ENCODE data around the gene MED31.
"Not testable (repeated sequence)": the region's sequence is repeated elsewhere in the genome, so short reads cannot be mapped to it uniquely, and the experiment has no call there.

The MED31 gene

DNA sequence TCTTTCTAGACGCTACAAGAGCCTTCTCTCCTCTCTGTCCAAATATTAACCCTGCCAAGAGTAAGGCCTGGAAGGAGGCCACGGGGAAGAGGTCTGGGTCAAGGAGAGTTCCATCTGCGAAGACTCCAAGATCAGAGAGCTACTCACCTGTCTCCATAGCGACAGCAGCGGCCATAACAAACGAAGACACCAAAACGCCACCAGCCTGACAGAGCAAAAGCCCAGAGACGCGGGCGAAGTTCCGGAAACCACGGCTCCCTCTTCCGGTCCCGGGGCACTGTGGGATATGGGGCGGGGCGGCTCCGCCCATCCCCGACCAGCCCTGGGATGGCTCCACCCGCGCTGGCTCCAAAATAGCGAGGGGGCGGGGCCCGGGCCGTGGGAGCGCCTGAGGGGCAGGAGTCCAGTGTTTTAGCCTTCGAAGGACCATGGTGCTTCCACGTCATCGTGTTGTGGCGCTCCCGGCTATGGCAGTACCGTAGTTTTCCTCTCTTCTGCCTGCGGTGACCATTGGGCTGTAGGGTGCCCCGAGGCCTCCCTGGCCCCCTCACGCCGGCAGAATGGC lies at the start of gene MED31, which contains the start of gene C17orf100:
Gene MED31, minus strand, starts transcription at position 252 of the 565 bp plus-strand sequence. Its CDS starts 77 bp downstream, at position 175.
Gene C17orf100, plus strand, starts transcription at position 409 of the 565 bp plus-strand sequence. Its CDS starts 152 bp downstream, at position 561.
- TF ChIP-seq ZFX (IDR thresholded peaks at IDR 0.05; ENCODE audit: borderline replicate concordance), result no peak
- TF ChIP-seq, protein P1, sequence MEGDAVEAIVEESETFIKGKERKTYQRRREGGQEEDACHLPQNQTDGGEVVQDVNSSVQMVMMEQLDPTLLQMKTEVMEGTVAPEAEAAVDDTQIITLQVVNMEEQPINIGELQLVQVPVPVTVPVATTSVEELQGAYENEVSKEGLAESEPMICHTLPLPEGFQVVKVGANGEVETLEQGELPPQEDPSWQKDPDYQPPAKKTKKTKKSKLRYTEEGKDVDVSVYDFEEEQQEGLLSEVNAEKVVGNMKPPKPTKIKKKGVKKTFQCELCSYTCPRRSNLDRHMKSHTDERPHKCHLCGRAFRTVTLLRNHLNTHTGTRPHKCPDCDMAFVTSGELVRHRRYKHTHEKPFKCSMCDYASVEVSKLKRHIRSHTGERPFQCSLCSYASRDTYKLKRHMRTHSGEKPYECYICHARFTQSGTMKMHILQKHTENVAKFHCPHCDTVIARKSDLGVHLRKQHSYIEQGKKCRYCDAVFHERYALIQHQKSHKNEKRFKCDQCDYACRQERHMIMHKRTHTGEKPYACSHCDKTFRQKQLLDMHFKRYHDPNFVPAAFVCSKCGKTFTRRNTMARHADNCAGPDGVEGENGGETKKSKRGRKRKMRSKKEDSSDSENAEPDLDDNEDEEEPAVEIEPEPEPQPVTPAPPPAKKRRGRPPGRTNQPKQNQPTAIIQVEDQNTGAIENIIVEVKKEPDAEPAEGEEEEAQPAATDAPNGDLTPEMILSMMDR (IDR thresholded peaks at IDR 0.05), result no peak
- H3K27ac ChIP-seq, result peak within 1 kb of the TSS; percentile 90

DNA sequence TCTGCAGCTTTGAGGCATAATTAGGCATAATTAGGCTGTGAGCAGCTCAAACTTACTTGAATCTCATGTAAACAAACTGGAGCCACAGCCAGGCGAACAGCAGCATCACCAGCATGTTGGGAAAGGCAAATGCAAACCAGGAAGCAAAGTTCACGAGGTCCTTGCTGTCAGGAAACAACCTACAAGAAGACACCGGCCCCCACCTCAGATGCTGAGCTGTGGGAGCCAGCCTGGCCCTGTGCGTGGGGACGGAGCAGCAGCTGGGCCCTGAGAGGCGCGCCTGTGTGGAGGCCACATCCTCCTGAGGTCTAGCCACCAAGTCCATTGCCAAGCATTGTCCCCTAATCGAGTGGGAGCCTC lies 49.5 kb upstream of the MED31 start:
- no peak overlapping the region for H3K27ac ChIP-seq

DNA sequence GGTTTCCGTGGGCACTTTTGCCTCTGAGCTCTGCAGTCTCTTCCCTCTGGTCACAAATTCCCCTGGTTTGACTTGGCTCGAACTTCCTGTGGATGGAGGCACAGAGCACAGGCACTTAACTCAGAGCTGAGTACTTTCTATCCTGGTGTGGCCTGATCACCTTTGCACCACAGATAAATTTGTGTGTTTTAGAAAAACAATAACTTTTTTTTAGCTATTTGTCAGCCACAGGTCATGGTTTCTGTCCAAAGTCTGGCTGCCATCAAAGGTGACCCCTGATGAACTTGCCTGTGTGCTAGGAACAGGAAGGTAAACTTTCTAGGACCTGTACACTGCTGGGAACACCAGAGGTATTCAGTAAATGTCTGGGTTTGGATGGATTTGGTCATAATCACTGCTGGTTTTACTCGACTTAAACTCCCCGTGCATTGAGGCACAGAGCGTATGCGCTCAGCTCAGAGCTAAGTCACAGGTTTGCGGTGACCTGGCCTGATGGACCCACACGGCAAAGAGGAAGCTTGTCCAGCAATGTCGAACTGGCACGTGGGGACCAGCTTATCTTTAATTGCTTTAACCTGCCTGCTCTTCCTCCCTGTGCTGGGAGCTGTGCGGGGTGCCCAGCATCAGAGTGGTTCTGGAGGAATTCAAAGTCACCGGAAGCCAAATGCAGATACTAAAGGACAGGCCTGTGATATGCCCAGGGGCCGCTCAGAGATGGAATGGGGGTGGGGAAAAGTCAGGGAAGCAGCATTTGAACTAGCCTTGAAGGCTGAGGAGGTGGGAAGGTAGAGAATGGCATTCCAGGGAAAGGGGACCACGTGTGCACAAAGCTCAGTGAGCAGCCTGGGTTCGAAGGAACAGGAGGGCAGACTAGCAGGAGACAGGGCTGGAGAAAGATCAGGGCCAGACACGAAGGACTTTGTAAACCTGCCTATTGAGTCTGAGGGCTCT lies 48.9 kb upstream of the MED31 start:
- no peak for TF ChIP-seq ZFX (IDR thresholded peaks at IDR 0.05; ENCODE audit: borderline replicate concordance)
- TF ChIP-seq, protein P1 (IDR thresholded peaks at IDR 0.05), result no peak
- H3K27ac ChIP-seq, result no peak overlapping the region

More for the DNA sequence above, 49.5 kb upstream of the MED31 start:
- TF ChIP-seq, protein P1 (IDR thresholded peaks at IDR 0.05), result no peak
- TF ChIP-seq ZFX (IDR thresholded peaks at IDR 0.05; ENCODE audit: borderline replicate concordance), result no peak

DNA sequence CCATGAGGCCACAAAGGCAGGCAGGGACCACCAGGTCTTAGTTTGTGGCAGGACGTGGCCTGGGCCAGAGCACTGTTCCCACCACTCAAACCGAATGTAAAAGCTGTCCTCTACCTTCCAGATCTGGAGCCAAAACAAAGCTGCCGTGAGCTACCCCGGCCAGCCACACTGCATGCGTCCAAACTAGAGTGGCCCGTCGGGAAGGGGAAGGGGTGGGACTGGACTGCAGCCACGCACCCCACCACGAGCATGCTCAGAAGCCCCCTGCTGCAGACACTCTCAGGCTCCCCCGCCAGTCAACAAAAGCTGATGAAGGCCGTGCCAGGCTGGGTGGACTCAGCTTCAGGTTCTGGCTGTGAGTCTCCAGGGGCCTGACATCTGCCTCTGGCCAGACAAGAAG lies 46.6 kb upstream of the MED31 start:
- TF ChIP-seq, protein P1 (IDR thresholded peaks at IDR 0.05), result no peak
- TF ChIP-seq ZFX (IDR thresholded peaks at IDR 0.05; ENCODE audit: borderline replicate concordance), result no peak
- no peak overlapping the region for H3K27ac ChIP-seq

DNA sequence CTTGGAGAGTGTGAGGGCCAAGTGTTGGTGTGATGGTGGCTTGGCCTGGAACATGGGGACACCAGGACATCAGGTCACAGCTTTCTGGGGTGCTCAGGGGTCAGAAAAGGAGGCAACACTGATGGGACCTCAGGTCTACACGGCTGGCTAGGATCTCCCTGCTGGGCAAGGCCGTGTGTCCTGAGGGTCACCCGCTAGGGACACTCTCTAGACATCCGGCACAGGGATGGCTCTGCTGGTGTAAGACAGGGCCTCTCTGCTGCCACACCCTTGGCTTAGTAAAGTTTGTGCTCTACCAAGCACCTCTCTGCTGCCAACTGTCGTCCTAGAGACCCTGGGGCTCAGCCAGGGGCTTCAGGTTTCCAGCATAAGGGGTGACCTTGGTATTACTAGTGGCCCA lies 45.5 kb upstream of the MED31 start:
- TF ChIP-seq, protein P1 (IDR thresholded peaks at IDR 0.05), result no peak
- TF ChIP-seq ZFX (IDR thresholded peaks at IDR 0.05; ENCODE audit: borderline replicate concordance), result no peak

DNA sequence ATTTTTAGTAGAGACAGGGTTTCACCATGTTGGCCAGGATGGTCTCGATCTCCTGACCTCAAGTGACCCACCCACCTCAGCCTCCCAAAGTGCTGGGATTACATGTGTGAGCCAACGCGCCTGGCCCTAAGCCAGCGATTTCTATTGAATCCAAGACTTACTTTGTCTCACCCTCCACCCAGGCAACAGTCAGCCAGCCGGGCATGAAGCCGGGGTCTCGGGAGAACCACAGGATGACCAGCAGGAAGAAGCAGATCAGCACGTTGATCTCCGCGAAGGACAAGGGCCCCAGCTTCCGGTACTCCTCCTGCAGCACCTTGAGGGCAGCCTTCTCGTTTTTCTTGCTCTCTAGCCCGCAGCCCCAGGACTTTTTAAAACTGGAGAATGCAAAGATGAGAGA lies 44.2 kb upstream of the MED31 start:
- TF ChIP-seq, protein P1 (IDR thresholded peaks at IDR 0.05), result no peak
- no peak for TF ChIP-seq ZFX (IDR thresholded peaks at IDR 0.05; ENCODE audit: borderline replicate concordance)
- no peak overlapping the region for H3K27ac ChIP-seq

More for the DNA sequence above, 45.5 kb upstream of the MED31 start:
- no peak overlapping the region for H3K27ac ChIP-seq

DNA sequence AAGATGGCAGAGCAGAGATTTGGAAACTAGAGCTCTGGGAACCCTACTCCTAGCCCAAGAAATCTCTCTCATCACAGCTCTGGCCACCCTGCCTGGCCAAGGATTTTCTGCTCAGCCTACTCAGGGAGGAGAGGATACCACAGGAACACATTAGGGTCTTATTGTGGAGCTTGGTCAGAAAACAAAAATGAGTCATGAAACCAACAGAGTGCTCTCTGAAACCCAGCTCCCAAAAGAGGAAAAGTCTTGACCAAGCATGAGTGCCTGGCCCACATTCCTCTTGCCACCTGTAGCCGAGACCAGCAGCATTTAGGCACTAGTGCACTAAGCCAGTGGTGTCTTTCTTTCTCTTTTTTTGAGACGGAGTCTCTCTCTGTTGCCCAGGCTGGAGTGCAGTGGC lies 43.6 kb upstream of the MED31 start:
- H3K27ac ChIP-seq, result no peak overlapping the region
- TF ChIP-seq, protein P1 (IDR thresholded peaks at IDR 0.05), result no peak
- no peak for TF ChIP-seq ZFX (IDR thresholded peaks at IDR 0.05; ENCODE audit: borderline replicate concordance)

DNA sequence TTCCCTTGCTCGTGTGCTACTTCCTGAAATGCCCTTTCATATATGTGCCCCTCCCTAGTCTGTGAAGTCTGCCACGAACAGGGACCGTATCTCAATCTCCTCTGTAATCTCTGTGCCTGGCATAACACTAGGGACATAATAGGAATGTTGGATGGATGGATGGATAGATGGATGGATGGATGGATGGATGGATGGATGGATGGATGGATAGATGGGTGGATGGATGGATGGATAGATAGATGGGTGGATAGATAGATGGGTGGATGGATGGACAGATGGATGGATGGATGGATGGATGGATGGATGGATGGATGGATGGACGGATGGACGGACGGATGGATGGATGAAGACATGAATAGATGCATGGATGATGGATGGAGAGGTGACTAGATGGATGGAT lies 40.6 kb upstream of the MED31 start:
- not testable (repeated sequence) for H3K27ac ChIP-seq

Data from 22Rv1 (cell line).